HS-27A (cell line): ENCODE results near the gene ANXA5.
"Not testable (repeated sequence)": the region's sequence is repeated elsewhere in the genome, so short reads cannot be mapped to it uniquely, and the experiment has no call there.

ENCODE experiments used
- DNase-seq: peaks from one replicate; pipeline ENCODE4 v3.0.0-alpha.2; 2012; ENCODE audit warnings: low read depth, missing footprints

ANXA5 gene

DNA sequence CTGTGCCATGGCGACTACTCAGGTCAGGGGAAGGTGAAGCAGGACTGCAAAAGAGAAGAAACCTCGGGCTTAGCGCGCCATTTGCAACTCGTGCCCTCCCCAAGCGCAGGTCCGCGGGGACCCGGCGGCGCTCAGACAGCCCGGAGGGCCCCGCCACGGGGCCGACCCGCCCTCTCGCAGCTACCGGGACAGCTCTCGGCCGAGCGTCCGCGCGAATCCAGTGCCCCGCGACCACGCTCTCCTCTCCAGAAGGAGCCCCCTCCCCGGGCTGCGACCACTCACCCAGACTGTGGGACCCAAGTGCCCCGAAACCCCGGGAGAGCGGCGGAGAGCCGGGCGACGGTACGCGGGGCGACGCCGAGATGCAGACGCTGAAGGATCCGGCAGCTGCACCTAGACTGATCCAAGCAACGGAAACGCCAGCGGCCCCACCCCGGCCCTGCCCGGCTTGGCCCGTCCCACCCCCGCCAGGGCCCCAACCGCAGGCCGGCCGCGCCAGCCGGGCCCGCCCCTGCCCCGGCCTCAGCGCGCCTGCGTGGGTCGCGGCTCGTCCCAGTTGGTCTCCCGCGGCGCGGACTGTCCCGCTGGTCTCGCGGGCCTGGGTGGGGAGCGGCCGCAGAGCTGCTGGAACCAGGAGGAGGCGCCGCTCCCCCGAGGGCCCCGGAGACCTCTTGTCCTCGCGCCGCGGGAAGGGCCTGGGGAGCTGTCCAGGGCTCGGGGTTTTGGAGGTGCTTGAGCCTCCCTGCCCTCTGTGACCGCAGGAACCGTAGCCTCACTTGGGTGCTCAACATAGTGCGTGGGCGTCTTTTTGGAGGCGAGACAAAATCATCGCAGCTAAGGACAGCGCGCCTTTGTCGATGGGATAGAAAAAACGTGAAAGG, at the start of gene ANXA5:
Gene ANXA5, minus strand, starts transcription at position 400 of the 881 bp plus-strand sequence. Its CDS starts 391 bp downstream, at position 9.
- no peak for DNase-seq

GRCh38 chr4:121742794-121743193, 46.0 kb upstream of the ANXA5 start:
- DNase-seq: no peak

- DNase-seq: no peak
Observed at GRCh38 chr4:121741751-121742150, 45.0 kb upstream of the ANXA5 start.

- DNase-seq: no peak
Observed at GRCh38 chr4:121740796-121741409, 44.1 kb upstream of the ANXA5 start.

GRCh38 chr4:121739575-121739974, 42.8 kb upstream of the ANXA5 start:
- no peak for DNase-seq

- no peak for DNase-seq
Observed at GRCh38 chr4:121738780-121739535, 42.2 kb upstream of the ANXA5 start.

DNA sequence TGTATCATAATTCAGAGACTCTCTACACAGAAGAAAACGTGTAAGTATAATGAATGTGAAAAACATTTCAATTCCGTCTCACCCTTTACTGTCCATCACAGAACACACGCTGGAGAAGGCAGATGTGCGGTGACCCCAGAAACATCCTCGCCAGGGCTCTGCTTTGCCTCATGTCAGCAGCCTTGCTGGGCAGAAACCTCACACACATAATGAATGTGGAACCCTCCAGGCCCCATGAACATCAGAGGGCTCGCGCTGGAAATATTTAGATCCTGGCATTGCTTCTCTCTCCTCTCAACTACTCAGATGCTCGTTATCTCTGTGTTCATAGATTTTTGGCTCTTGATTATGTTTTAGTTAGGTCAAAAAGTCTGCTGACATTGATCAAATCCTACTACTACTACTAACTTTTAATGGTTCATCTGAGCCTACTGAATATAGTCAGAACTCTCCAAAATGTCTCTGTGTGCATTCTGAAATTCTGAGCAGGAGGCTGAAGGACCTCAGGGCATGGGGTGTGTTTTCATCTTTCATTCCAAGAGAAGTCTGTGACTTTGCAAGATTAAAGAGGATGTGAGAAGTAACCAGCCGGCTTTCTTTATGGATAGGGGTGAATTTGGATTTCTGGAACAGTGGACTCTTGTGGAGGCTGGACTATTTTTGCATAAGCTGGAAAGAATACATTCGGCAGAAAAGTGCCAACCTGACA, 41.2 kb upstream of the ANXA5 start:
- no peak for DNase-seq

GRCh38 chr4:121736735-121737351, 40.1 kb upstream of the ANXA5 start:
- DNase-seq: peak; percentile 38

DNA sequence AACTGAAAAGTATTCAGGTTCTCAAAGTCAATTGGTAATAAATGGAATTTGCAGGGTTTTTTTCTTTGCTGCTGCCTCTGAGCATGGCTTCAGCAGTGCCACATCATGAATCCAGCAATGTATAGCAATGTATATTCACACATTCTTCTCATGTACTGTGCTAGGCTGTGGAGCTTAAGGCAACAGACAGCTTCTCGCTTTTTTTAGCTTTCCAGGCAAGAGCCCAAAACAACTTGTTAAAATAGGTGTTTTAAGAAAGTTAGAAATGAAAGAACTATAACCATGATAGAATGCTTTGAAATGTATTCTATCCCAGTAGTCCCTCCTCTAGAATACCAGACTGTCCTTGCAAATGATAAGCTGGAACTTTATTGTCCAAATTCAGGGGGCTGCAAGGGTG, 37.8 kb upstream of the ANXA5 start:
- DNase-seq: no peak

DNA sequence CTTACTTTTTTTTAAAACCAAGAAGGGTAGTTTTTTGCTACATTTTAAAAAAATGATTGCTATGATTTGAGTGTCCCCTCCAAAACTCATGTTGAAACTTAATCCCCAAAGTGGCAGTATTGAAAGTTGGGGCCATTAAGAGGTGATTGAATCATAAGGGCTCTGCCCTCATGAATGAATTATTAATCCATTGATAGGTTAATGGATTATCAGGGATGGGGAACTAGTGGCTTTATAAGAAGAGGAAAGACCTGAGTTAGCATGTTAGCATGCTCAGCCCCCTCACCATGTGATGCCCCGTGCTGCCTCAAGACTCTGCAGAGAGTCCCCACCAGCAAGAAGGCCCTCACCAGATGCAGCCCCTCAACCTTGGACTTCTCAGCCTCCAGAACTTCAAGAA, 37.2 kb upstream of the ANXA5 start:
- no peak for DNase-seq

- DNase-seq: not testable (repeated sequence)
Observed at GRCh38 chr4:121729753-121730152, 33.0 kb upstream of the ANXA5 start.

DNA sequence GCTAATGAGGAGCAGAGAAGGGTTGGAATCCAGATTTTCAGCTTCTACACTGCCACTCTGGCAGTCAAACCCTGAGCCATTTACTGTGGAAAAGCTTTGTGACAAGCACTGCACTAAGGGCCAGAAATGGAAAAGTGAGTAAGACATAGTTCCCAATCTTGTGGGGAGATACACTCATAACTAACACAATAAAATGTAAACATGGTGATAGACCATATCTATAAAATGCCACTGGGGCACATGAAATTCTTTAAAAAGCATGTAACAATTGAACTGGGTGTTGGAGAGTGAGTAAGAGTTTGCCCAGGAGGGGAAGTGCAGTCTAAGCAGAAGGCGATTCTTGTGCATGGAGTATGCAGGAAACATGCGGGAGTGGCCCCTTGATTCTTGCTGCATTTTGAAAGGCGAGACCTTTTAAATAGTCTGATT, 32.0 kb upstream of the ANXA5 start:
- DNase-seq: peak; percentile 59

DNA sequence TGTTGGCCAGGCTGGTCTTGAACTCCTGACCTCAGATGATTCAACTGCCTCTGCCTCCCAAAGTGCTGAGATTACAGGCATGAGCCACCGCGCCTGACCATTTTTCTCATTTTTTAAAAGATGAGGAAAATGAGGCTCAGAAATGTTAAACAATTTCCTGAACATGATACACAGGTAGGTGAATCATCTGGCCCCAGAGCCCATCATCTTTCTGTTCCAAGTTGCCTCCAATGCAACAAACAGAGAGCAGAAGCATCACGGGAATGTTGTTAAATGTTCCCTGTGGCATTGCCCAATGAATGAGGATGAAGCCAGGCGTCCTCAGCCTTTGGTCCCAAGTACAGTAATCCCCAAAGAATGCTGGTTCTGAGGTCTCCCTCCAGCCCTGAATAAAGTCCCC, 31.3 kb upstream of the ANXA5 start:
- DNase-seq: peak; percentile 73

GRCh38 chr4:121726642-121727268, 30.0 kb upstream of the ANXA5 start:
- DNase-seq: no peak

GRCh38 chr4:121724671-121725070, 27.9 kb upstream of the ANXA5 start:
- no peak for DNase-seq

GRCh38 chr4:121721700-121722099, 24.9 kb upstream of the ANXA5 start:
- DNase-seq: no peak

- no peak for DNase-seq
Observed at GRCh38 chr4:121720109-121720508, 23.3 kb upstream of the ANXA5 start.

DNA sequence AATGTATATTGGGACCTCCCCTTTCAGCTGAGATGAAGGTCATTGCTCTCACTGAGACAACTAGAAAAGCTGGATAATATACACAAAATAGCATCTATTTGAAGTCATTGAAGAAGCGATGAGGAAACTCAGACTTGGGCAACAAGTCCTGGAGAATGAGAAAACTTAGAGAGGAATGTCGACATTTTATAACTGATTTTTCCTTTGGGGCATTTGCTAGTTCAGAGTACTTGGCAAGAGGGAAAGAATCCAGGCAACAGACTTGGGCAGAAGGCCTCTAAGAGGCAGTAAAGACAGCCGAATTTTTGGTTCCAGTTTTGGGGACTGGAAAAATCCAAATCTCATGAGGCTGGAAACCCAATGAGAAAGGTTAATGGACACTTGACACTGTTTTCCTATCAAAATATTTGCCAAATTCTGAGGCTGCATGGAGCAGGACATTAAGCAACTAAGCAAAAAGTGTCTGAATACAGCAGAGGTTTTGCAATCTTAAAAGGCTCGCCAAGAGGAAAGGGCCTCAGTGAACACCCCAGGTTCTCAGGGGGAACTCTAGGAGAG, 21.0 kb upstream of the ANXA5 start:
- DNase-seq: no peak

GRCh38 chr4:121714548-121714947, 17.8 kb upstream of the ANXA5 start:
- no peak for DNase-seq

DNA sequence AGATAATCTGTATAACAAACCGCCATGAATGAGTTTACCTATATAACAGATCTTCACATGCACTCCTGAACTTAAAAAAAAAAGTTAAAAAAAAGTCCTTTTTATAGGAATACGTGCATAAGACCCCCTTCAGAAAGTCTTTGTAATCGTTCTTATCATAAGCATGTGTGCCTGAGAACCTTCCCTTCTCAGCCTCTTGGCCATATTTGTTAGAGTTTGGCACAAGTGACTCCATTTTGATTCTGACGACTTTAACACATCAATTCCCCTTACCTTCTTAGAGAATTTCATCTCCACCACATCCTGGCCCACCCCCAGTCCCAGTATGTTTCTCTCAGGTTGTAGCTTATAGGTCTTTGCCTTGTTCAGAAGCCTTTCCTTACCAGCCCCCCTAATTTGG, 16.0 kb upstream of the ANXA5 start:
- no peak for DNase-seq
